Activated CD4-positive, CD25-positive, alpha-beta regulatory T cell treated with anti-CD3 and anti-CD28 coated beads, Interleukin-2, amount 50 U/mL, for 72 hours (primary cell): Measurements from ENCODE around the gene MINDY3.
"Not testable (repeated sequence)": the region's sequence is repeated elsewhere in the genome, so short reads cannot be mapped to it uniquely, and the experiment has no call there.

ENCODE experiments used
- DNase-seq: peaks from one replicate; pipeline ENCODE4 v3.0.0; 2021

Gene MINDY3

GRCh38 chr10:15853800-15854199 lies 6.5 kb downstream of the MINDY3 start:
- no peak for DNase-seq

GRCh38 chr10:15852111-15852557 lies 8.2 kb downstream of the MINDY3 start:
- DNase-seq = no peak

- not testable (repeated sequence) for DNase-seq
Observed at GRCh38 chr10:15850337-15850978, 9.8 kb downstream of the MINDY3 start.

GRCh38 chr10:15849316-15849715 lies 11.0 kb downstream of the MINDY3 start:
- DNase-seq = no peak

- DNase-seq = no peak
Observed at GRCh38 chr10:15847481-15847880, 12.8 kb downstream of the MINDY3 start.

- no peak for DNase-seq
Observed at GRCh38 chr10:15844517-15844916, 15.8 kb downstream of the MINDY3 start.

GRCh38 chr10:15843695-15844094 lies 16.6 kb downstream of the MINDY3 start:
- DNase-seq = no peak

- no peak for DNase-seq
Observed at GRCh38 chr10:15842556-15843169, 17.6 kb downstream of the MINDY3 start.

- no peak for DNase-seq
Observed at GRCh38 chr10:15841696-15842095, 18.6 kb downstream of the MINDY3 start.

- no peak for DNase-seq
Observed at GRCh38 chr10:15836807-15837206, 23.5 kb downstream of the MINDY3 start.

GRCh38 chr10:15829495-15829894 lies 30.8 kb downstream of the MINDY3 start:
- no peak for DNase-seq

GRCh38 chr10:15824498-15824897 lies 35.8 kb downstream of the MINDY3 start:
- no peak for DNase-seq

- no peak for DNase-seq
Observed at GRCh38 chr10:15822131-15822530, 38.2 kb downstream of the MINDY3 start.

- DNase-seq = no peak
Observed at GRCh38 chr10:15821046-15821683, 39.1 kb downstream of the MINDY3 start.

- no peak for DNase-seq
Observed at GRCh38 chr10:15817409-15818046, 42.8 kb downstream of the MINDY3 start.

- DNase-seq = no peak
Observed at GRCh38 chr10:15815242-15815885, 44.9 kb downstream of the MINDY3 start.

GRCh38 chr10:15814565-15814964 lies 45.7 kb downstream of the MINDY3 start:
- DNase-seq = no peak

GRCh38 chr10:15813415-15813814 lies 46.9 kb downstream of the MINDY3 start:
- no peak for DNase-seq

- no peak for DNase-seq
Observed at GRCh38 chr10:15809450-15809849, 50.9 kb downstream of the MINDY3 start.

- DNase-seq = no peak
Observed at GRCh38 chr10:15808204-15808797, 52.0 kb downstream of the MINDY3 start.

GRCh38 chr10:15805395-15806058 lies 54.8 kb downstream of the MINDY3 start:
- DNase-seq = no peak

- no peak for DNase-seq
Observed at GRCh38 chr10:15804109-15804508, 56.2 kb downstream of the MINDY3 start.
